ENCODE results near the gene SERGEF. TPM values are rescaled to one million over a fixed set of nuclear protein-coding genes. Genes with fewer than 3 reads are reported as not detected.
A peak's percentile ranks its signal among the peaks of the same experiment; 100 is the strongest.

Gene SERGEF
- total RNA-seq, 2 donors from 2014 or later = 21.1 to 28.2 TPM

- intact Hi-C loops (cut with DNase I) = loop anchor here in 1 of 2 donors (5.0 kb wide), 1 partner anchor 228 kb away; no protein-coding TSS in a partner anchor
- no peak for DNase-seq
- ATAC-seq = no peak
Measured at GRCh38 chr11:17748761-17749721, 263.8 kb downstream of the SERGEF start.

GRCh38 chr11:17748044-17748443 lies 264.8 kb downstream of the SERGEF start:
- DNase-seq = peak; percentile 4

GRCh38 chr11:17747131-17747955 lies 265.5 kb downstream of the SERGEF start:
- DNase-seq = peak; percentile 14
- intact Hi-C loops (cut with DNase I) = loop anchor here in 1 of 2 donors (5.0 kb wide), 1 partner anchor 230 kb away; no protein-coding TSS in a partner anchor

More at GRCh38 chr11:17748044-17748443, 264.8 kb downstream of the SERGEF start:
- ATAC-seq = no peak
- intact Hi-C loops (cut with DNase I) = loop anchor here in 1 of 2 donors (5.0 kb wide), 1 partner anchor 229 kb away; no protein-coding TSS in a partner anchor

GRCh38 chr11:17746096-17746495 lies 266.8 kb downstream of the SERGEF start:
- intact Hi-C loops (cut with DNase I) = loop anchor here in 1 of 2 donors (5.0 kb wide), 1 partner anchor 231 kb away; no protein-coding TSS in a partner anchor
- ATAC-seq (no peak), DNase-seq (peak; percentile 7)

More at GRCh38 chr11:17747131-17747955, 265.5 kb downstream of the SERGEF start:
- no peak for ATAC-seq

- DNase-seq (peak; percentile 2), ATAC-seq (no peak)
- intact Hi-C loops (cut with DNase I) = loop anchor here in 1 of 2 donors (5.0 kb wide), 1 partner anchor 232 kb away; no protein-coding TSS in a partner anchor
Measured at GRCh38 chr11:17745023-17745772, 267.6 kb downstream of the SERGEF start.

GRCh38 chr11:17744151-17744940 lies 268.5 kb downstream of the SERGEF start:
- DNase-seq = peak; percentile 13
- peak in 1 of 2 donors; percentile 25 for ATAC-seq

GRCh38 chr11:17743808-17744119 lies 269.1 kb downstream of the SERGEF start:
- DNase-seq = peak; percentile 1
- intact Hi-C loops (cut with DNase I) = no loop called here
- ATAC-seq = peak in 1 of 2 donors; percentile 47

More at GRCh38 chr11:17744151-17744940, 268.5 kb downstream of the SERGEF start:
- intact Hi-C loops (cut with DNase I) = no loop called here

GRCh38 chr11:17743026-17743807 lies 269.6 kb downstream of the SERGEF start:
- DNase-seq (peak; percentile 5), ATAC-seq (no peak)
- intact Hi-C loops (cut with DNase I) = no loop called here

GRCh38 chr11:17742019-17742418 lies 270.8 kb downstream of the SERGEF start:
- intact Hi-C loops (cut with DNase I) = no loop called here
- no peak for ATAC-seq
- no peak for DNase-seq

GRCh38 chr11:17741487-17741886 lies 271.4 kb downstream of the SERGEF start:
- intact Hi-C loops (cut with DNase I) = no loop called here
- DNase-seq (no peak), ATAC-seq (no peak)

- intact Hi-C loops (cut with DNase I) = no loop called here
- ATAC-seq = no peak
- no peak for DNase-seq
Measured at GRCh38 chr11:17740649-17741235, 272.1 kb downstream of the SERGEF start.

GRCh38 chr11:17739945-17740338 lies 272.9 kb downstream of the SERGEF start:
- intact Hi-C loops (cut with DNase I) = loop anchor here in 1 of 2 donors (5.0 kb wide), 1 partner anchor 138 kb away; no protein-coding TSS in a partner anchor
- ATAC-seq = no peak
- DNase-seq = no peak

GRCh38 chr11:17738151-17738973 lies 274.5 kb downstream of the SERGEF start:
- DNase-seq (no peak), ATAC-seq (no peak)
- intact Hi-C loops (cut with DNase I) = loop anchor here in 1 of 2 donors (5.0 kb wide), 1 partner anchor 136 kb away; no protein-coding TSS in a partner anchor

Measured in left cardiac atrium (tissue), 4 donors.